HepG2 (cell line): ENCODE results near the gene SLC44A4. TPM values are rescaled to one million over a fixed set of nuclear protein-coding genes. Genes with fewer than 3 reads are reported as not detected.
A peak's percentile ranks its signal among the peaks of the same experiment; 100 is the strongest.

ENCODE experiments used
- DPF2 ChIP-seq: sonication (generic); formaldehyde crosslinking; IDR thresholded peaks from 2 replicates; pipeline ENCODE4 v1.4.0; 2020; ENCODE audit warnings: mild to moderate bottlenecking, low read depth, missing genetic modification reagents, borderline replicate concordance
- ESRRA ChIP-seq: sonication (generic); formaldehyde crosslinking; IDR thresholded peaks from 2 replicates; pipeline ENCODE4 v1.5.1; 2020; ENCODE audit warnings: mild to moderate bottlenecking, low read depth, missing genetic modification reagents
- HNF4A ChIP-seq: sonication (generic); formaldehyde crosslinking; IDR thresholded peaks from 2 replicates; pipeline ENCODE4 v1.4.0; 2020; ENCODE audit warnings: missing genetic modification reagents
- KAT2B ChIP-seq: fragments of 150-350 bp; IDR thresholded peaks from 2 replicates; pipeline ENCODE4 v1.6.1; 2014; ENCODE audit warnings: low read depth, low read length, borderline replicate concordance
- KAT7 ChIP-seq: IDR thresholded peaks from 2 replicates; pipeline ENCODE4 v1.6.1; 2018; ENCODE audit warnings: borderline replicate concordance, missing compliant biosample characterization
- MIXL1 ChIP-seq: IDR thresholded peaks from 2 replicates; pipeline ENCODE4 v1.6.1; 2016
- NFAT5 ChIP-seq: sonication (generic); formaldehyde crosslinking; IDR thresholded peaks from 2 replicates; pipeline ENCODE4 v1.4.0; 2020; ENCODE audit warnings: missing genetic modification reagents
- NFE2 ChIP-seq: sonication (generic); formaldehyde crosslinking; IDR thresholded peaks from 2 replicates; pipeline ENCODE4 v1.4.0; 2020; ENCODE audit warnings: missing genetic modification reagents
- NPAS2 ChIP-seq: sonication (generic); formaldehyde crosslinking; IDR thresholded peaks from 2 replicates; pipeline ENCODE4 v1.8.0; 2022; ENCODE audit warnings: mild to moderate bottlenecking, missing genetic modification reagents, borderline replicate concordance
- PRDM10 ChIP-seq: sonication (generic); formaldehyde crosslinking; IDR thresholded peaks from 2 replicates; pipeline ENCODE4 v1.4.0; 2020; ENCODE audit warnings: low read depth, missing genetic modification reagents
- SIX4 ChIP-seq: sonication (generic); formaldehyde crosslinking; IDR thresholded peaks from 2 replicates; pipeline ENCODE4 v1.4.0; 2020; ENCODE audit warnings: missing genetic modification reagents
- SMYD3 ChIP-seq: sonication (generic); formaldehyde crosslinking; IDR thresholded peaks from 2 replicates; pipeline ENCODE4 v1.8.1; 2023; ENCODE audit warnings: mild to moderate bottlenecking, missing genetic modification reagents
- SOX5 ChIP-seq: IDR thresholded peaks from 2 replicates; pipeline ENCODE4 v1.6.1; 2016; ENCODE audit warnings: borderline replicate concordance
- TCF12 ChIP-seq, 2 experiments: fragments of 450-650 bp in 1 of 2; sonication (generic) in 1 of 2; formaldehyde crosslinking in 1 of 2; IDR thresholded peaks; 2 replicates each; pipeline versions ENCODE4 v1.6.1 to v1.8.0; 2017 to 2022; ENCODE audit warnings: antibody characterized with exemption in 1 of 2, mild to moderate bottlenecking in 1 of 2, missing genetic modification reagents in 1 of 2, moderate library complexity in 1 of 2
- ZMYM2 ChIP-seq: sonication (generic); formaldehyde crosslinking; IDR thresholded peaks from 2 replicates; pipeline ENCODE4 v1.8.0; 2022; ENCODE audit warnings: mild to moderate bottlenecking, missing genetic modification reagents
- ZNF275 ChIP-seq: sonication (generic); formaldehyde crosslinking; IDR thresholded peaks from 2 replicates; pipeline ENCODE4 v1.8.0; 2022; ENCODE audit warnings: missing genetic modification reagents, mild to moderate bottlenecking, inconsistent platforms, borderline replicate concordance
- ZNF30 ChIP-seq: sonication (generic); formaldehyde crosslinking; IDR thresholded peaks from 2 replicates; pipeline ENCODE4 v1.5.0; 2020; ENCODE audit warnings: mild to moderate bottlenecking, missing genetic modification reagents
- ZNF432 ChIP-seq: sonication (generic); formaldehyde crosslinking; IDR thresholded peaks from 2 replicates; pipeline ENCODE4 v1.5.0; 2020; ENCODE audit warnings: missing genetic modification reagents, mild to moderate bottlenecking, borderline replicate concordance
- ZNF546 ChIP-seq: sonication (generic); formaldehyde crosslinking; conservative IDR thresholded peaks from 2 replicates; pipeline ENCODE4 v1.8.1; 2023; ENCODE audit warnings: mild to moderate bottlenecking, missing genetic modification reagents
- ZNF550 ChIP-seq: sonication (generic); formaldehyde crosslinking; IDR thresholded peaks from 2 replicates; pipeline ENCODE4 v1.4.0; 2020; ENCODE audit warnings: mild to moderate bottlenecking, missing genetic modification reagents, borderline replicate concordance
- ZNF724P ChIP-seq: sonication (generic); formaldehyde crosslinking; IDR thresholded peaks from 2 replicates; pipeline ENCODE4 v1.8.0; 2022; ENCODE audit warnings: missing genetic modification reagents, borderline replicate concordance
- ZSCAN22 ChIP-seq: sonication (generic); formaldehyde crosslinking; IDR thresholded peaks from 2 replicates; pipeline ENCODE4 v1.4.0; 2020; ENCODE audit warnings: mild to moderate bottlenecking, missing genetic modification reagents
- polyA plus RNA-seq, 8 experiments: library from polyadenylated mRNA; depleted of rRNA in 3 of 8; stranded (reverse) in 7 of 8; unstranded in 1 of 8; fragments of >200 nt; fragmentation: Illumina TruSeq in 4 of 8; extraction: Trizol in 4 of 8; gene quantifications; 2 replicates each; pipeline versions ENCODE4 v1.2.1 to v1.2.3, GENCODE V29; 2011 to 2016; ENCODE audit warnings: low read depth in 4 of 8, missing spikeins in 1 of 8, mixed read lengths in 1 of 8; ENCODE audit not compliant: insufficient read depth in 1 of 8
- total RNA-seq, 5 experiments: library from RNA; depleted of rRNA; stranded (reverse); fragments of >200 nt; fragmentation: Illumina TruSeq; extraction: Trizol; gene quantifications; 2 replicates each; pipeline ENCODE4 v1.2.3, GENCODE V29; 2016; ENCODE audit warnings: low read depth in 1 of 5

SLC44A4 gene
- total and polyA plus RNA-seq, 2 of the 13 experiments (the other 11 are each of a cell fraction or from before 2014, with no cell fraction given), result 3.5 to 5.9 TPM

- TF ChIP-seq PRDM10 (CRISPR knock-in tag) (peak; percentile 50), NFE2 (CRISPR knock-in tag) (no peak), MIXL1 (0 out of 2 replicates have a peak, but pooled peaks have one; percentile 5), ESRRA (CRISPR knock-in tag) (0 out of 2 replicates have a peak, but pooled peaks have one; percentile 23), ZMYM2 (0 out of 2 replicates have a peak, but pooled peaks have one; percentile 11), ZNF546 (CRISPR knock-in tag) (no peak), ZNF724P (CRISPR knock-in tag) (no peak), TCF12 (IDR thresholded peaks at IDR 0.05) (no peak), TCF12 (CRISPR knock-in tag; IDR thresholded peaks at IDR 0.05) (no peak), ZNF275 (CRISPR knock-in tag) (no peak), HNF4A (peak; percentile 49), DPF2 (peak; percentile 47; the same call in 1 of the 2 replicates), KAT2B (no peak), KAT7 (CRISPR knock-in tag) (no peak), SOX5 (CRISPR knock-in tag) (peak; percentile 5; the same call in 1 of the 2 replicates), SIX4 (CRISPR knock-in tag) (no peak), SMYD3 (CRISPR knock-in tag) (no peak), NPAS2 (CRISPR knock-in tag) (no peak), ZSCAN22 (CRISPR knock-in tag) (no peak), ZNF30 (CRISPR knock-in tag) (no peak), NFAT5 (CRISPR knock-in tag) (no peak), ZNF550 (CRISPR knock-in tag) (no peak), ZNF432 (no peak)
Observed at GRCh38 chr6:31819871-31820299, 58.9 kb downstream of the SLC44A4 start (continued).
